Thoracic aorta endothelial cell (primary cell): ENCODE results near the gene RPRM. TPM values are rescaled to one million over a fixed set of nuclear protein-coding genes. Genes with fewer than 3 reads are reported as not detected.

ENCODE experiments used
- small RNA-seq: library from RNA; depleted of rRNA; stranded (forward); fragments of <200 nt; gene quantifications from one replicate; pipeline ENCODE3, GENCODE V24; 2012
- total RNA-seq: library from RNA; depleted of rRNA; stranded (reverse); fragments of >200 nt; gene quantifications from 2 replicates; pipeline ENCODE4 v1.2.3, GENCODE V29; 2012

Gene RPRM
- not detected in 2 replicates for total RNA-seq

DNA sequence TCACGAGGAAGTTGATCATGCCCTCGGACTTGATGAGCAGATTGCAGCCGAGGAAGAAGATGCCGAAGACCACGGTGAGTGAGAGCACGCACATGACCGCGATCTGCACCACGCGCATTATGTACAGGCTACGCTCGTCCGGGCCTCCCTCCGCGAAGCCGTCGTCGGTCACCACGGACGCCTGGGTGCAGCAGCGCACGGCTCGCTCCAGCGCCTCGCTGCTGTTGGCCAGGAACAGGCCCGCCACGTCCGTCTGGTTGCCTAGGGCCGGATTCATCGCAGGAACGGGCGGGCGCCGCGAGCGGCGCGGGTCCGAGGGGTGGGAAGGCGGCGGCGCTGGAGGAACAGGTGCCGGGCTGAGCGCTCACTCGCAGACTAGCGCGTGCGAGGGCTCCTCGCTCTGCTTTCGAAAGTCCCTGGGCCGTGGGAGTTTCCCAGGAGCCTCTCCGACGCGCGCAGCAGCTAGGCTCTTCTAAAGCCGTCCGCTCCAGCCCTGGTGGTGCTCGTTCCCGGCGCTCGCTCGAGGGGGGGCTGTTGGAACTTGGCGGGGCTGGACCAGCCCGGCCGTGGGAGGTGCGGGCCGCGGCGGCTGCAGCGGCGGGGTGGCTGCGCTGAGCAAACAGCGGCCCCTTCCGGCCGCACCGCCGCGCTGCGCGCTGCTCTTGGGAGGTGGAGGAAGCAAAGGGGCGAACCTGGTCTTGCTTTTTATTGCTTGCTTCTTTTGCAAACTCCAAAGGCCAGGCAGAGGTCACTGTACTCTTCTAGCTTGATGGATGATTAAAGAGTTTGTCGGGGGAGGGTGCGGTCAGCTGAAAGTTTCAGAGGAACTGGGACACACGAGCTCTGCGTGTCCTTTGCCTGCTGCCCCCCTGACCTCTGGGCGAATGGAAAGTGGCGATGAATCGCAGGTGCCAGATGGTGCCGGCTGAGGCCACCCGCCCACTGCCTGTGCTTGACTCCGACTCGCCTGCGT lies at the start of gene RPRM:
TSS of gene RPRM (minus strand) at position 474 of the 973 bp plus-strand sequence. CDS start at position 277, 197 bp downstream.

Small RNA genes within 50 kb of the gene (small RNA-seq; reads per million reads assigned to genes)
- gene RF00275 = not detected
